Endodermal cell (in vitro differentiated cells): Measurements from ENCODE around the gene PCYOX1L. TPM values are rescaled to one million over a fixed set of nuclear protein-coding genes. Genes with fewer than 3 reads are reported as not detected.
"Not testable (repeated sequence)": the region's sequence is repeated elsewhere in the genome, so short reads cannot be mapped to it uniquely, and the experiment has no call there.

Experiments used
- DNase-seq: peaks from one replicate; pipeline ENCODE4 v3.0.0-alpha.2; 2017
- H3K27ac ChIP-seq: 2 replicates; pipeline ENCODE4 v1.5.1; 2013; ENCODE audit warnings: mild to moderate bottlenecking, low read depth, low read length, moderate library complexity
- H3K27me3 ChIP-seq: 2 replicates; pipeline ENCODE4 v1.6.1; 2013; ENCODE audit warnings: mild to moderate bottlenecking, low read length, moderate library complexity; ENCODE audit not compliant: insufficient read depth, control insufficient read depth, poor library complexity, severe bottlenecking
- H3K36me3 ChIP-seq: 2 replicates; pipeline ENCODE4 v1.7.0; 2013; ENCODE audit warnings: mild to moderate bottlenecking, low read length, moderate library complexity; ENCODE audit not compliant: control insufficient read depth, insufficient read depth
- H3K4me1 ChIP-seq: one replicate; pipeline ENCODE4 v1.7.0; 2013; ENCODE audit warnings: low read length; ENCODE audit not compliant: control insufficient read depth, insufficient read depth
- H3K4me3 ChIP-seq: 2 replicates; pipeline ENCODE4 v1.5.1; 2013; ENCODE audit warnings: mild to moderate bottlenecking, low read length, moderate library complexity
- H3K9ac ChIP-seq: 2 replicates; pipeline ENCODE4 v1.6.1; 2013; ENCODE audit warnings: mild to moderate bottlenecking, low read length, moderate library complexity; ENCODE audit not compliant: poor library complexity, severe bottlenecking; ENCODE audit errors: extremely low read depth
- H3K9me3 ChIP-seq: 2 replicates; pipeline ENCODE4 v1.6.1; 2013; ENCODE audit warnings: mild to moderate bottlenecking, low read length, moderate library complexity; ENCODE audit not compliant: control insufficient read depth
- H3K27ac Mint-ChIP-seq: 2 replicates; pipeline ENCODE4 v1.8.0; 2020; ENCODE audit warnings: mixed read lengths
- H3K27me3 Mint-ChIP-seq: 2 replicates; pipeline ENCODE4 v1.8.0; 2021; ENCODE audit warnings: mild to moderate bottlenecking, mixed read lengths; ENCODE audit not compliant: insufficient read depth
- H3K36me3 Mint-ChIP-seq: 2 replicates; pipeline ENCODE4 v1.8.0; 2020; ENCODE audit warnings: low read depth, mixed read lengths
- H3K4me1 Mint-ChIP-seq: 2 replicates; pipeline ENCODE4 v1.8.0; 2020; ENCODE audit warnings: mixed read lengths
- H3K4me3 Mint-ChIP-seq: 2 replicates; pipeline ENCODE4 v1.8.0; 2020; ENCODE audit warnings: mild to moderate bottlenecking, moderate library complexity, mixed read lengths
- H3K9me3 Mint-ChIP-seq: 2 replicates; pipeline ENCODE4 v1.8.0; 2020; ENCODE audit warnings: mild to moderate bottlenecking, mixed read lengths
- WGBS, 2 experiments: methylation state at CpG; one replicate each; pipeline versions ENCODE4 v1.1.5 to v1.1.7; 2013; ENCODE audit warnings: missing lambda C conversion rate in 2 of 2, mixed read lengths in 1 of 2; ENCODE audit not compliant: insufficient coverage in 1 of 2, insufficient read length in 1 of 2; 5-methylcytosine and 5-hydroxymethylcytosine counted together
- total RNA-seq, 2 donors: library from RNA; stranded (reverse); fragmentation: NEBNext Ultra II Directional in 1 of 2; extraction: Animal tissue kit (Norgen Biotek cat#: 25700) in 1 of 2; gene quantifications; 2 replicates in 1 of 2; 3 replicates in 1 of 2; pipeline ENCODE4 v1.2.1, GENCODE V29; 2021
- TF ChIP-seq, protein P1 (sequence below): fragments of 200-600 bp; sonication (generic); conservative IDR thresholded peaks from 2 replicates; pipeline ENCODE4 v1.5.0; 2021; ENCODE audit warnings: antibody characterized with exemption, mild to moderate bottlenecking

The PCYOX1L gene
- total RNA-seq, 2 donors from 2014 or later, result 11.1 to 11.7 TPM

DNA sequence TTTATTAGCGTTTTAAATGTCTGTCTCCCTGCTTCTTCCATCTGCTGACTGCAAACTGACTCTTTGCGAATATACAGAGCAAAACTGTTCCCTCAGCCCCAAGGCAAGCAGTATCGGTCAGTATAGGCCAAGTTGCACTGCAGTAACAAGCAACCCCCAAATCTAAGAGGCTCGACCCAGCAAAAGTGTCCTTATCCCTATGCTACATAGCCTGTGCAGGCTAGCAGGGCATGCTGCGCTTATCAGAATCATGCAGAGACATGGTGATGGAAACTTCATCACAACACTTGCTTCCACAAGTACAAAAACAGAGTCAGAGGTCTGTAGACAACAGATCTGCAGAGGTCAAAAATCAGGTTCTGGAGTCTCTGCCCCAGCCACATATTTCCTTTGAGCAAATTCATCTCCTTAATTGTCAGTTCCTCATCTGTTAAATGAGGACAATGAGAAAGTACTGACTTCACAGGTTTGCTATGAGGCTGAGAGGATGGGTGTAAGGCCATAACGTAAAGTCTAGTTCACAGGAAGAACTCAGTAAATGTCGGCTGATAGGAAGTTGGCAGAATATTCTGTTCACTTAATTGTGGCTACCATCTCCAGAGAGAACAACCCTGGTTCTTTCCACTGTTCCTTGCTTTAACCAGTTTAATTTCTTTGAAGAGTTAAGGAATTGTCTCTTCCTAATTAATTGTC is 30.8 kb downstream of the PCYOX1L start:
- DNase-seq, result no peak
- Histone ChIP-seq H3K9ac (no peak overlapping the region), H3K36me3 (no peaks in the 10 kb centered on the region), H3K9me3 (peaks cover 16% of the 10 kb centered on the region), H3K4me1 (peaks cover 6% of the 10 kb centered on the region), H3K27ac (no peak overlapping the region), H3K4me3 (no peak overlapping the region), H3K27me3 (no peaks in the 10 kb centered on the region)
- Mint-ChIP-seq H3K9me3 (peaks cover 6% of the 10 kb centered on the region), H3K4me3 (no peak overlapping the region), H3K4me1 (peaks cover 13% of the 10 kb centered on the region), H3K27me3 (no peaks in the 10 kb centered on the region), H3K36me3 (no peaks in the 10 kb centered on the region), H3K27ac (no peak overlapping the region)
- 67 to 81% methylated on average over 6 to 7 of the region's 7 CpGs for WGBS, 2 experiments
- TF ChIP-seq, protein P1, sequence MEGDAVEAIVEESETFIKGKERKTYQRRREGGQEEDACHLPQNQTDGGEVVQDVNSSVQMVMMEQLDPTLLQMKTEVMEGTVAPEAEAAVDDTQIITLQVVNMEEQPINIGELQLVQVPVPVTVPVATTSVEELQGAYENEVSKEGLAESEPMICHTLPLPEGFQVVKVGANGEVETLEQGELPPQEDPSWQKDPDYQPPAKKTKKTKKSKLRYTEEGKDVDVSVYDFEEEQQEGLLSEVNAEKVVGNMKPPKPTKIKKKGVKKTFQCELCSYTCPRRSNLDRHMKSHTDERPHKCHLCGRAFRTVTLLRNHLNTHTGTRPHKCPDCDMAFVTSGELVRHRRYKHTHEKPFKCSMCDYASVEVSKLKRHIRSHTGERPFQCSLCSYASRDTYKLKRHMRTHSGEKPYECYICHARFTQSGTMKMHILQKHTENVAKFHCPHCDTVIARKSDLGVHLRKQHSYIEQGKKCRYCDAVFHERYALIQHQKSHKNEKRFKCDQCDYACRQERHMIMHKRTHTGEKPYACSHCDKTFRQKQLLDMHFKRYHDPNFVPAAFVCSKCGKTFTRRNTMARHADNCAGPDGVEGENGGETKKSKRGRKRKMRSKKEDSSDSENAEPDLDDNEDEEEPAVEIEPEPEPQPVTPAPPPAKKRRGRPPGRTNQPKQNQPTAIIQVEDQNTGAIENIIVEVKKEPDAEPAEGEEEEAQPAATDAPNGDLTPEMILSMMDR, result no peak

DNA sequence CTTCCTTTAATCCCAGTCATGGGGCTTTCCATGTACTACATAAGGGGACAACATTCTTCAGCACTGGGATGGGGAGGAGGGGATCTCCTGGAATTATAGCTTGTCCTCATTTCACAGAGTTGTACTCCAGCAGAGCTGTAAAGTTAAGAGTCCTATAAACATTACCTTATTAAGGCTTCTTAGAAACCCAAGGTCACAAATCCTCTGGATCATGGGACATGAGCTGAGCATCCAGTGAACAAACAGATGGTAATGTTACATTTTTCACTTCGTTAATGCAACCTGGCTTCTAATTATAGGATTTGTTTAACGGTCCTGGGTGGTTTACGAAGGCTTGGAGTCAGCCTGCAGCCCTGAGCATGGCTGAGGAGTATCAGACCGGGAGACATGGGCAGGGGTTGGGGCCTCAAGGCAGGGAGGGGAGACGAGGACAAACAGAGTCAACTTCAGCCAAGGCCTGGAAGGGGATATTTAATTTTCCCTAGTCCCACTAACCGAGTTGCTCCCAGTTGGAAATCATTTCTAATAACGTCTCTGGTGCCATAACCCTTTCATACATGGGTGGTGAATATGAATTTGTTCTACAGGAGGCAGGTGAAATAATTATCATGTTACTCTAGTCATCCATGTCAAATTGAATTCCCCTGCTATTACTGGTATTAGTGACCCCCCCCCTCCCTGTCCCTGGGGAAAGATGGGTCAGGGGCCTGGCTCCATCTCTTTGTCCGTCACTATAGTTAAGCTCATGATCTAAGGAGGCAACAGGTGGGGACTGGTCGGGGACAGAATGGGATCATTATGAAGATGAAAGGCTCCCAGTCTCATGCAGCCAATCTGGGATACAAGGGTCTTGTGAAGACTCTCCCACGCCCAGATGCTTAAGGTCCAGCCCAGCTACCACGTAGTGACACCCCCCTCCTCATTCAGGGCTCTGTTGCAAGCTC is 32.0 kb downstream of the PCYOX1L start:
- no peak overlapping the region for H3K4me3 Mint-ChIP-seq
- TF ChIP-seq, protein P1, result no peak
- H3K4me1 Mint-ChIP-seq, result peaks cover 13% of the 10 kb centered on the region
- DNase-seq, result no peak
- Histone ChIP-seq H3K4me1 (peaks cover 6% of the 10 kb centered on the region), H3K4me3 (no peak overlapping the region), H3K36me3 (no peaks in the 10 kb centered on the region), H3K9me3 (peaks cover 16% of the 10 kb centered on the region), H3K27ac (no peak overlapping the region), H3K27me3 (no peaks in the 10 kb centered on the region), H3K9ac (no peak overlapping the region)
- H3K27ac Mint-ChIP-seq, result no peak overlapping the region
- H3K36me3 Mint-ChIP-seq, result no peaks in the 10 kb centered on the region
- H3K27me3 Mint-ChIP-seq, result no peaks in the 10 kb centered on the region
- peaks cover 6% of the 10 kb centered on the region for H3K9me3 Mint-ChIP-seq
- WGBS, 2 experiments, result 87 to 92% methylated on average over 4 to 11 of the region's 11 CpGs

DNA sequence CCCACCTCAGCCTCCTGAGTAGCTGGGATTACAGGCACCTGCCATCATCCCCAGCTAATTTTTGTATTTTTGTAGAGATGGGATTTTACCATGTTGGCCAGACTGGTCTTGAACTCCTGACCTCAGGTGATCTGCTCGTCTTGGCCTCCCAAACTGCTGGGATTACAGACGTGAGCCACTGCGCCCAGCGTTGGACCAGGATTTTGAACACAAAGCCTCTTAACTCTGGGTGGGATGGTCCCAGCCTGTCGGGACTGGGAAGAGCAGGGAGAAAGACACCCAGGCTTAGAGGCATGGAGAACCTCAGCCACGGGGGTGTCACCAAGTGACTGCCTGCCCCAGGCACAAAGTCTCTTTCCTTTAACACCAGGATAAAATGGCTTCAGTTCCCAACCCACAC is 33.2 kb downstream of the PCYOX1L start:
- H3K27ac ChIP-seq, H3K4me1 ChIP-seq, H3K4me3 ChIP-seq, H3K4me1 Mint-ChIP-seq, H3K27me3 ChIP-seq, H3K36me3 Mint-ChIP-seq, H3K4me3 Mint-ChIP-seq, H3K9ac ChIP-seq, DNase-seq, H3K27ac Mint-ChIP-seq, H3K9me3 Mint-ChIP-seq, H3K36me3 ChIP-seq, H3K27me3 Mint-ChIP-seq: not testable (repeated sequence)
- 92 to 100% methylated on average over 3 to 6 of the region's 6 CpGs for WGBS, 2 experiments
- H3K9me3 ChIP-seq, result peaks cover 16% of the 10 kb centered on the region
